Prostate gland (tissue), 2 donors: Measurements from ENCODE around the gene KIAA1671. TPM values are rescaled to one million over a fixed set of nuclear protein-coding genes. Genes with fewer than 3 reads are reported as not detected.
"Not testable (repeated sequence)": the region's sequence is repeated elsewhere in the genome, so short reads cannot be mapped to it uniquely, and the experiment has no call there.

Source experiments
- DNase-seq: peaks from one replicate; pipeline ENCODE4 v3.0.0-alpha.2; 2019; ENCODE audit warnings: low spot score
- H3K27ac ChIP-seq, 2 donors: fragments of 200-600 bp; sonication (generic); 2 replicates each; pipeline ENCODE4 v1.5.1; 2017 to 2019
- H3K27me3 ChIP-seq: fragments of 200-600 bp; sonication (generic); replicated peaks from 2 replicates; pipeline ENCODE4 v1.5.1; 2019; ENCODE audit not compliant: insufficient read depth
- H3K36me3 ChIP-seq, 2 donors: fragments of 200-600 bp; sonication (generic); 1 replicate in 1 of 2; 2 replicates in 1 of 2; pipeline versions ENCODE4 v1.5.1 to v1.8.1; 2017 to 2019
- H3K4me1 ChIP-seq: fragments of 200-600 bp; sonication (generic); replicated peaks from 2 replicates; pipeline ENCODE4 v1.5.1; 2019
- H3K4me3 ChIP-seq, 2 donors: fragments of 200-600 bp; sonication (generic); 2 replicates each; pipeline ENCODE4 v1.5.1; 2017 to 2019
- H3K9me3 ChIP-seq: fragments of 200-600 bp; sonication (generic); 2 replicates; pipeline ENCODE4 v1.5.1; 2017
- POLR2A ChIP-seq: fragments of 450-650 bp; IDR thresholded peaks from one replicate; pipeline ENCODE4 v1.6.1; 2016; ENCODE audit warnings: antibody characterized with exemption, mild to moderate bottlenecking
- POLR2AphosphoS5 ChIP-seq: sonication (generic); formaldehyde crosslinking; IDR thresholded peaks from one replicate; pipeline ENCODE4 v1.6.1; 2017; ENCODE audit warnings: antibody characterized with exemption
- WGBS: methylation state at CpG from one replicate; pipeline ENCODE4 v1.1.5; 2018; 5-methylcytosine and 5-hydroxymethylcytosine counted together
- intact Hi-C: fragments of 100-400 bp; cut with DNase I; formaldehyde crosslinking; loops from one replicate; pipeline ENCODE4 v1.14.2; 2022
- total RNA-seq, 2 donors: library from RNA; depleted of rRNA; stranded (reverse); fragments of >200 nt; gene quantifications; one replicate each; pipeline ENCODE4 v1.1.0, GENCODE V29; 2016
- TF ChIP-seq, protein P1 (sequence below), 4 experiments: fragments of 200-600 bp in 2 of 4; fragments of 450-650 bp in 2 of 4; sonication (generic) in 2 of 4; IDR thresholded peaks; 1 replicate in 3 of 4; 2 replicates in 1 of 4; pipeline ENCODE4 v1.5.1; 2016 to 2019; ENCODE audit warnings: antibody characterized with exemption in 4 of 4, mild to moderate bottlenecking in 2 of 4, moderate library complexity in 2 of 4

Gene KIAA1671
- total RNA-seq, 2 donors from 2014 or later, result 44.8 to 53.1 TPM

DNA sequence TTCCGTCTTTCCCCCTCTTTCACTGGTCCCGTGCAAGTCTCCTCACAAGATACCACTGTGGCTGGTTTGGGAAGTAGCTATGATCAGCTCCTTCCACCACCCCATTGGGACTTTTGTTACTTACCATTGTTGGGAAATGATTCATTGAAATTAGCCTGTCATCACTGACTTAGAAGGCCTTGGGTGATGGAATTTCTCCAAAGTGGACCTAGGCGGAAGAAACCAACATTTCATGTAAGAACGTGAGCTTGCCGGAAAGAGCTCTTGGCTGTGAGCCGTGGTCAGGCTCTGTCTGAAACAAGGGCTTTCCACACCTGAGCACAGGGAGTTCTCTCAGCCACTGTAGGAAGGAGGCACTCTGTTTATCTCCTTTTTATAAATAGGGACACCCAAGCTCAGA, 223.7 kb downstream of the KIAA1671 start:
- peak overlapping the region; percentile 2 to 47 for H3K27ac ChIP-seq
- WGBS, result 70% methylated on average over 6 of the region's 6 CpGs
- DNase-seq, result peak; percentile 81
- H3K36me3 ChIP-seq, result peaks cover 0 to 10% of the 10 kb centered on the region in 2 donors
- no peaks in the 10 kb centered on the region for H3K9me3 ChIP-seq
- no peaks in the 10 kb centered on the region for H3K27me3 ChIP-seq
- TF ChIP-seq POLR2AphosphoS5, result peak; percentile 79
- TF ChIP-seq, protein P1, sequence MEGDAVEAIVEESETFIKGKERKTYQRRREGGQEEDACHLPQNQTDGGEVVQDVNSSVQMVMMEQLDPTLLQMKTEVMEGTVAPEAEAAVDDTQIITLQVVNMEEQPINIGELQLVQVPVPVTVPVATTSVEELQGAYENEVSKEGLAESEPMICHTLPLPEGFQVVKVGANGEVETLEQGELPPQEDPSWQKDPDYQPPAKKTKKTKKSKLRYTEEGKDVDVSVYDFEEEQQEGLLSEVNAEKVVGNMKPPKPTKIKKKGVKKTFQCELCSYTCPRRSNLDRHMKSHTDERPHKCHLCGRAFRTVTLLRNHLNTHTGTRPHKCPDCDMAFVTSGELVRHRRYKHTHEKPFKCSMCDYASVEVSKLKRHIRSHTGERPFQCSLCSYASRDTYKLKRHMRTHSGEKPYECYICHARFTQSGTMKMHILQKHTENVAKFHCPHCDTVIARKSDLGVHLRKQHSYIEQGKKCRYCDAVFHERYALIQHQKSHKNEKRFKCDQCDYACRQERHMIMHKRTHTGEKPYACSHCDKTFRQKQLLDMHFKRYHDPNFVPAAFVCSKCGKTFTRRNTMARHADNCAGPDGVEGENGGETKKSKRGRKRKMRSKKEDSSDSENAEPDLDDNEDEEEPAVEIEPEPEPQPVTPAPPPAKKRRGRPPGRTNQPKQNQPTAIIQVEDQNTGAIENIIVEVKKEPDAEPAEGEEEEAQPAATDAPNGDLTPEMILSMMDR (IDR thresholded peaks at IDR 0.05), result no peak
- intact Hi-C loops, result no loop called here
- no peak overlapping the region for H3K4me3 ChIP-seq
- H3K4me1 ChIP-seq, result no peaks in the 10 kb centered on the region

- H3K4me1 ChIP-seq, result no peaks in the 10 kb centered on the region
- intact Hi-C loops, result no loop called here
- H3K27me3 ChIP-seq, result no peaks in the 10 kb centered on the region
- WGBS, result 56% methylated on average over 3 of the region's 3 CpGs
- no peak for DNase-seq
- TF ChIP-seq POLR2AphosphoS5 (no peak), POLR2A (no peak)
- TF ChIP-seq, protein P1 (IDR thresholded peaks at IDR 0.05), result no peak
- H3K9me3 ChIP-seq, result no peaks in the 10 kb centered on the region
- no peak overlapping the region for H3K4me3 ChIP-seq
- H3K27ac ChIP-seq, result peak overlapping the region; percentile 2 to 47
- peaks cover 0 to 10% of the 10 kb centered on the region in 2 donors for H3K36me3 ChIP-seq
Measured at GRCh38 chr22:25176799-25177198, 224.3 kb downstream of the KIAA1671 start.

DNA sequence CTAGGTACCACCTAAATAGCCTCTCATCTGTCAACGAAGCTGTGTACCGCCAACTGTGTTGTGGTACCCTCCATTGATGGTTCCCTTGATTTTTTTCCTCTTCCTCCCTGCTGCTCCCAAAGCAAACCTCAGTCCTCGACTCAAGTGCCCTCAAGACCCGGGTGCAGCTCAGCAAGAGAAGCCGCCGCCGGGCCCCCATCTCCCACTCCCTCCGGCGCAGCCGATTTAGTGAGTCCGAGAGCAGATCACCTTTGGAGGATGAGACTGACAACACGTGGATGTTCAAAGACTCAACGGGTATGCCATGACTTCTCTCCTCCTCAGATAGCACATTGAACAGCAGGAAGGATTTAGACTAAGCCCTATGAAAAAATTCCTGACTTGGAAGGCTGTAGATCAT, 224.7 kb downstream of the KIAA1671 start:
- TF ChIP-seq, protein P1 (IDR thresholded peaks at IDR 0.05), result no peak
- TF ChIP-seq POLR2A, result no peak
- TF ChIP-seq POLR2AphosphoS5, result no peak
- no peaks in the 10 kb centered on the region for H3K9me3 ChIP-seq
- no peak overlapping the region for H3K27ac ChIP-seq
- 81% methylated on average over 13 of the region's 13 CpGs for WGBS
- intact Hi-C loops, result no loop called here
- H3K4me3 ChIP-seq, result no peak overlapping the region
- H3K36me3 ChIP-seq, result peaks cover 0 to 10% of the 10 kb centered on the region in 2 donors
- DNase-seq, result no peak
- no peaks in the 10 kb centered on the region for H3K4me1 ChIP-seq
- H3K27me3 ChIP-seq, result no peaks in the 10 kb centered on the region

DNA sequence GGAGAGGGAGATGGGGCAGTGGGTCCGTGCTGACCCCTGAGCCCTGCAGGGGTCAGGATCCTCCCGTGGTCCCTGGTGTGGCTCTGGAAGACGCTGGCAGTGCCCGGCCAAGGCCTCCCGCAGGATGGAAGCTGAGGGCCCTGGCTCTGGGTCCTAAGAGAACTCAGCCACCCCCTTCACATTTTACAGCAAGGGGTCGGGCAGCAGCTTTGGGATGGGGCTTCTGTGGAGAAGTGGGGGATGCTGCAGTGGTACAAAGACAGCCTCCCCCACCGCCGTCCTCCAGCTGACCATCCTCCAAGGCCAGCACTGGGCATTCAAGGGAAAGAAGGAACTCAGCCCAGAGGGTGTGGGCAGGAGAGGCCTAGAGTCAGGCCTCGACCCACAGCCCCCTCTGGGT, 225.4 kb downstream of the KIAA1671 start:
- Histone ChIP-seq H3K27me3 (no peaks in the 10 kb centered on the region), H3K36me3 (peaks cover 0 to 10% of the 10 kb centered on the region in 2 donors)
- WGBS, result 85% methylated on average over 9 of the region's 9 CpGs

GRCh38 chr22:25178348-25178747, 225.8 kb downstream of the KIAA1671 start:
- H3K27me3 ChIP-seq, H3K4me1 ChIP-seq, H3K27ac ChIP-seq, H3K9me3 ChIP-seq, DNase-seq, H3K4me3 ChIP-seq, intact Hi-C loops: not testable (repeated sequence)
- peaks cover 0 to 10% of the 10 kb centered on the region in 2 donors for H3K36me3 ChIP-seq
- WGBS, result 86% methylated on average over 6 of the region's 6 CpGs

More for the DNA sequence above, 225.4 kb downstream of the KIAA1671 start:
- no peak for DNase-seq
- Histone ChIP-seq H3K4me1 (no peaks in the 10 kb centered on the region), H3K9me3 (no peaks in the 10 kb centered on the region), H3K4me3 (no peak overlapping the region), H3K27ac (no peak overlapping the region)
- TF ChIP-seq POLR2AphosphoS5 (no peak), POLR2A (no peak)
- TF ChIP-seq, protein P1 (IDR thresholded peaks at IDR 0.05), result no peak
- intact Hi-C loops, result no loop called here

GRCh38 chr22:25178869-25179631, 226.5 kb downstream of the KIAA1671 start:
- H3K9me3 ChIP-seq, intact Hi-C loops, H3K4me3 ChIP-seq, DNase-seq, H3K27ac ChIP-seq, H3K27me3 ChIP-seq, H3K4me1 ChIP-seq: not testable (repeated sequence)
- WGBS, result 77% methylated on average over 41 of the region's 63 CpGs
- H3K36me3 ChIP-seq, result peaks cover 0 to 10% of the 10 kb centered on the region in 2 donors
